ENCODE measurements around the gene NCOR2. TPM values are rescaled to one million over a fixed set of nuclear protein-coding genes. Genes with fewer than 3 reads are reported as not detected.
A peak's percentile ranks its signal among the peaks of the same experiment; 100 is the strongest.

NCOR2 gene
- total and polyA plus RNA-seq, 8 donors = 60.1 to 331 (median 96.4) TPM

DNA sequence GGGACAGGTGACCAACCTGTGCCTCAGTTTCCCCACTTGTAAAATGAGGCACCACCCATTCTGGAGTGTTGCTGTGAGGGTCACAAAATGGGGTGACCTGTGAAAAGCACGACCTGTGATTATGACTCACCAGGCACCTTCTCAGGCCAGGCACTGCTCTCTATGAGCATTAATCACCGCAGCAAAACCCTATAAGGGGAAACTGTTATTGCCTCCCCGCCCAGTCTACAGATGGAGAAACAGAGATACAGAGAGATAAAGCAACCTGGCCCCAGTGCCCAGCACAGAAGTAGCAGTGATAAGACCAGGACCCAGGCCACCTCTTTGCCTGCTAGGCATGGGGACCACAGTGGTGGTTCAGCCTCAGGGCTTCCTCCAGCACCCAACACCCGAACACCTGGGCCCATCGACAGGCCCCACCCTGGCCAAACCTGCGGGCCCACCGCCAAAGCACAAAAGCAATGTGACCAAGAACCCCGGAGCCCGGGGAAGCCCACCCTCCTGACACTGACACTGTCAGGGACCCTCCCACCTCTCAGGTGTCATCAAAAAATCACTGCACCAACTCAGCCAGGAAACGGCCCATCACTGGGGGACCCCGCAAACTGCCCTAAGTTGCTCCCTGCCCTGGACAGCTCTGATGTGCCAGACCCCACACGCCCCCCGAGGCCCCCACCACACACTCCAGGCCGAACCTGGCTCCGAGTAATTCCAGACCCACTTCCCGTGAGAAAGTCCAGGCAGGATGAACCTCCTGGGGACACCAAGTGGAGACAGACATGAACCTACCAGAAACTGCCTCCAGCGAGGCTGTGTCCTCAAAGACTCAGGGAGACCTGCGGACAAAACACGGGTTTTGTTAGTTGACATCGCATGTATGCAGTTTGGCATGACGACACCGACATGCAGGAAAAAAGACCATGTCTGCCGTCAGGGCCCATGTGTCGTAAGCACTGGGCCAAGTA, 32.4 kb downstream of the NCOR2 start:
- Histone ChIP-seq H3K4me3 (no peak overlapping the region), H3K36me3 (peaks cover 0 to 19% of the 10 kb centered on the region in 2 donors), H3K9me3 (no peaks in the 10 kb centered on the region), H3K27ac (no peak overlapping the region), H3K27me3 (no peaks in the 10 kb centered on the region), H3K4me1 (peaks cover 33 to 49% of the 10 kb centered on the region in 2 donors)
- no peak for ATAC-seq
- peak in 1 of 4 donors; percentile 52 for DNase-seq
- TF ChIP-seq, protein P1, sequence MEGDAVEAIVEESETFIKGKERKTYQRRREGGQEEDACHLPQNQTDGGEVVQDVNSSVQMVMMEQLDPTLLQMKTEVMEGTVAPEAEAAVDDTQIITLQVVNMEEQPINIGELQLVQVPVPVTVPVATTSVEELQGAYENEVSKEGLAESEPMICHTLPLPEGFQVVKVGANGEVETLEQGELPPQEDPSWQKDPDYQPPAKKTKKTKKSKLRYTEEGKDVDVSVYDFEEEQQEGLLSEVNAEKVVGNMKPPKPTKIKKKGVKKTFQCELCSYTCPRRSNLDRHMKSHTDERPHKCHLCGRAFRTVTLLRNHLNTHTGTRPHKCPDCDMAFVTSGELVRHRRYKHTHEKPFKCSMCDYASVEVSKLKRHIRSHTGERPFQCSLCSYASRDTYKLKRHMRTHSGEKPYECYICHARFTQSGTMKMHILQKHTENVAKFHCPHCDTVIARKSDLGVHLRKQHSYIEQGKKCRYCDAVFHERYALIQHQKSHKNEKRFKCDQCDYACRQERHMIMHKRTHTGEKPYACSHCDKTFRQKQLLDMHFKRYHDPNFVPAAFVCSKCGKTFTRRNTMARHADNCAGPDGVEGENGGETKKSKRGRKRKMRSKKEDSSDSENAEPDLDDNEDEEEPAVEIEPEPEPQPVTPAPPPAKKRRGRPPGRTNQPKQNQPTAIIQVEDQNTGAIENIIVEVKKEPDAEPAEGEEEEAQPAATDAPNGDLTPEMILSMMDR (IDR thresholded peaks at IDR 0.05) = no peak
- intact Hi-C loops (cut with DNase I) = no loop called here

DNA sequence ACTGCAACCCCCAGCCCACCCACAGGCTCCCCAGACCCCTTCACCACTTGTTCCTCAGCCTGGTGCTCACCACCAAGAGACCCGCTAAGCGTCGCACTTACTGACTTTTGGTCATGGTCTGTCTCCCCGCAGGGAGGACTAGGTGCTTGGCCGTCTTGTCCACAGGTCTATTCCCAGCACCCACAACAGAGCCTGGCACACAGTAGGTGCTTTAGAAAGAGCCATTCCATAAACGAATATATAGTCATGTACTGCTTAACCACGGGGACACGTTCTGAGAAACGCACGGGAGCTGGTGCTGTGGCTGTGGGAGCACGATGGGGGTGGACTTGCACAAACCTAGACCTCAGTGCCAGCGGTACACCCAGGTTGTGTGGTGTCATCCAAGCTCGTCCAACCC, 34.0 kb downstream of the NCOR2 start:
- intact Hi-C loops (cut with DNase I) = no loop called here
- ATAC-seq = no peak

GRCh38 chr12:124532967-124533366, 34.4 kb downstream of the NCOR2 start:
- DNase-seq = no peak
- intact Hi-C loops (cut with DNase I) = no loop called here
- Histone ChIP-seq H3K27ac (no peak overlapping the region), H3K27me3 (no peaks in the 10 kb centered on the region), H3K4me3 (no peak overlapping the region), H3K36me3 (peaks cover 0 to 19% of the 10 kb centered on the region in 2 donors), H3K4me1 (peaks cover 12 to 28% of the 10 kb centered on the region in 2 donors), H3K9me3 (no peaks in the 10 kb centered on the region)
- ATAC-seq = no peak
- TF ChIP-seq, protein P1 (IDR thresholded peaks at IDR 0.05) = no peak

More for the DNA sequence above, 34.0 kb downstream of the NCOR2 start:
- H3K36me3 ChIP-seq = peaks cover 0 to 19% of the 10 kb centered on the region in 2 donors
- H3K9me3 ChIP-seq = no peaks in the 10 kb centered on the region
- no peak for DNase-seq
- peaks cover 17 to 33% of the 10 kb centered on the region in 2 donors for H3K4me1 ChIP-seq
- no peak overlapping the region for H3K4me3 ChIP-seq
- no peak overlapping the region for H3K27ac ChIP-seq
- TF ChIP-seq, protein P1 (IDR thresholded peaks at IDR 0.05) = no peak
- H3K27me3 ChIP-seq = no peaks in the 10 kb centered on the region

- H3K27ac ChIP-seq = no peak overlapping the region
- no peak for ATAC-seq
Measured at GRCh38 chr12:124532331-124532750, 35.1 kb downstream of the NCOR2 start.

DNA sequence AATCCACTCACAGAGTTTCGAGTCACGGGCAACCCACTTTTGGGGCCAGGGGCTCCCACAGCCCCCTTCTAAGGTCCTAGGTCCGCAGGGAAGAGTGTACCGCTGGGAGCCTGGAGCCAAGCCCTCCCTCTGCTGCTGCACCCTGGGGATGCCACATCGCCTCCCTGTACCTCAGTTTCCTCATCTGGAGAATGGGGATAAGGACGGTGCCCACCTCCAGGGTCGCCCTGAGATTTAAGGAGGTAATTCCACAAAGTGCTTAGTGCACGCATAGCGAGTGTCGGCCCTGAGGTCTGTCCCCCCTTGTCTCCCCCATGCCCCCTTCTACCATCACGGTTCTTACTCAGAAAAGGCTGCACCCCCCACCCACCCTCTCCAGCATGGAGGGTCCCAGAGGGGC, 35.5 kb downstream of the NCOR2 start:
- Histone ChIP-seq H3K9me3 (no peaks in the 10 kb centered on the region), H3K4me1 (peaks cover 2 to 18% of the 10 kb centered on the region in 2 donors), H3K27ac (no peak overlapping the region), H3K27me3 (no peaks in the 10 kb centered on the region), H3K36me3 (peaks cover 0 to 23% of the 10 kb centered on the region in 2 donors), H3K4me3 (no peak overlapping the region)
- intact Hi-C loops (cut with DNase I) = no loop called here
- no peak for ATAC-seq
- no peak for DNase-seq
- TF ChIP-seq, protein P1 (IDR thresholded peaks at IDR 0.05) = no peak

More at GRCh38 chr12:124532331-124532750, 35.1 kb downstream of the NCOR2 start:
- intact Hi-C loops (cut with DNase I) = no loop called here
- H3K4me3 ChIP-seq = no peak overlapping the region
- peaks cover 7 to 22% of the 10 kb centered on the region in 2 donors for H3K4me1 ChIP-seq
- DNase-seq = peak in 1 of 4 donors; percentile 72
- no peaks in the 10 kb centered on the region for H3K9me3 ChIP-seq
- peaks cover 0 to 20% of the 10 kb centered on the region in 2 donors for H3K36me3 ChIP-seq
- TF ChIP-seq, protein P1 (IDR thresholded peaks at IDR 0.05) = no peak
- H3K27me3 ChIP-seq = no peaks in the 10 kb centered on the region

Data from left lung (tissue), 10 donors.